ENCODE measurements around the gene SLC22A3.

GRCh38 chr6:160408528-160408927 is 60.4 kb downstream of the SLC22A3 start:
- TF ChIP-seq CTCF (IDR thresholded peaks at IDR 0.05; ENCODE audit: poor library complexity) (no peak), EZH2 (IDR thresholded peaks at IDR 0.05; ENCODE audit: borderline replicate concordance) (no peak), EZH2phosphoT487 (IDR thresholded peaks at IDR 0.05; ENCODE audit: low read depth, severe bottlenecking, unreplicated experiment) (no peak)

Data from hepatocyte (in vitro differentiated cells).